Measurements from ENCODE around the gene GNB2.

DNA sequence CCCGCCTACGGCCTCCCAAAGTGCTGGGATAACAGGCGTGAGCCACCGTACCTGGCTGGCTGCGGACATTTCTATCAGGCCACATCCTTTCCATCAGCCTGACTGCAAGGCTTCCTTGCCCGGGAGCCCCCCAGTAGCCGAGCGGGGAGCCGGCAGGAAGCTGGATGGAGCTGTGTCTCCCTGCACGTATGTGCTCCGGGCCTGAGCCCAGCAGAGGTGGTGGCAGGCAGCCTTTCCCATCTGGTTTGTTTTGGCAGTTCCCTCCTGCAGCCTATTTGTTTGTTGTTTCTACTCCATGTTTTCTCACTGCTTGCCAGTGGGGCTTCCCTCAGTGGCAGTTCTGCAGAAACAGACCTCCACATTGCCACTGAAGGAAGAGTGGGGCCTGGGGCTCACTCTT, 37.8 kb downstream of the GNB2 start:
- TF ChIP-seq, protein P1, sequence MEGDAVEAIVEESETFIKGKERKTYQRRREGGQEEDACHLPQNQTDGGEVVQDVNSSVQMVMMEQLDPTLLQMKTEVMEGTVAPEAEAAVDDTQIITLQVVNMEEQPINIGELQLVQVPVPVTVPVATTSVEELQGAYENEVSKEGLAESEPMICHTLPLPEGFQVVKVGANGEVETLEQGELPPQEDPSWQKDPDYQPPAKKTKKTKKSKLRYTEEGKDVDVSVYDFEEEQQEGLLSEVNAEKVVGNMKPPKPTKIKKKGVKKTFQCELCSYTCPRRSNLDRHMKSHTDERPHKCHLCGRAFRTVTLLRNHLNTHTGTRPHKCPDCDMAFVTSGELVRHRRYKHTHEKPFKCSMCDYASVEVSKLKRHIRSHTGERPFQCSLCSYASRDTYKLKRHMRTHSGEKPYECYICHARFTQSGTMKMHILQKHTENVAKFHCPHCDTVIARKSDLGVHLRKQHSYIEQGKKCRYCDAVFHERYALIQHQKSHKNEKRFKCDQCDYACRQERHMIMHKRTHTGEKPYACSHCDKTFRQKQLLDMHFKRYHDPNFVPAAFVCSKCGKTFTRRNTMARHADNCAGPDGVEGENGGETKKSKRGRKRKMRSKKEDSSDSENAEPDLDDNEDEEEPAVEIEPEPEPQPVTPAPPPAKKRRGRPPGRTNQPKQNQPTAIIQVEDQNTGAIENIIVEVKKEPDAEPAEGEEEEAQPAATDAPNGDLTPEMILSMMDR (IDR thresholded peaks at IDR 0.05), result no peak
- no peak for TF ChIP-seq POLR2A (IDR thresholded peaks at IDR 0.05)

Measured in testis (tissue), 2 donors.